Measurements from ENCODE around the gene CLRN3. TPM values are rescaled to one million over a fixed set of nuclear protein-coding genes. Genes with fewer than 3 reads are reported as not detected.

CLRN3 gene
- total and polyA plus RNA-seq, 9 of the 15 experiments (the other 6 are each of a cell fraction or from before 2014, with no cell fraction given): not detected

DNA sequence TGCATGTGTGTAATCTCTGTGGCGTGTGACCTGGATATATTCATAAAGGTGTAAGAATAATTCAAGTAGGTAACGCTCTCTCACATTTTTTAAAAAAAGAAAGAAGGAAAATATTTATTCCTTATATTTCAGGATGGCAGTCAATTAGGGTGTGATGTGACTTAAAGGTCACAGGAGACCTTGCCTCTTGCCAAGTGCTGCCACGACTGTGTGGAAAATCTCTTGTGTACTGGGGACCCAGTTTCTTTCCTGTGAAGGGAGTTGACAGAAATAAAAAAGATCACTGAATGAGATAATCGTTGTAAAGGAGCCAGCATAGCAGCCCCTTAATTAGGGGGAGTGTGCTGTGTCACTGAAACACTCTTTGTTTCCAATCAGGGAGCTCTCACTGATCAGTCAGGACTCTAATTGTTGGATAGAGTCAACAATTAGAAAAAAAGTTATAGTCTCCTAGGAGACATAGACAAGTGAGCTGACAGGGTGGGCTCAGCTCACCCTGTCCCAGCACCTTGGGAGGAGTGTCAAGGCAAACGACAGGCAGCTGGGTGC is 45.2 kb upstream of the CLRN3 start (continued):
- TF ChIP-seq HSF4 (CRISPR knock-in tag; IDR thresholded peaks at IDR 0.05; ENCODE audit: borderline replicate concordance): no peak
- TF ChIP-seq ZNF24 (IDR thresholded peaks at IDR 0.05): no peak
- TF ChIP-seq ZBTB8A (IDR thresholded peaks at IDR 0.05; ENCODE audit: partially characterized antibody): no peak

DNA sequence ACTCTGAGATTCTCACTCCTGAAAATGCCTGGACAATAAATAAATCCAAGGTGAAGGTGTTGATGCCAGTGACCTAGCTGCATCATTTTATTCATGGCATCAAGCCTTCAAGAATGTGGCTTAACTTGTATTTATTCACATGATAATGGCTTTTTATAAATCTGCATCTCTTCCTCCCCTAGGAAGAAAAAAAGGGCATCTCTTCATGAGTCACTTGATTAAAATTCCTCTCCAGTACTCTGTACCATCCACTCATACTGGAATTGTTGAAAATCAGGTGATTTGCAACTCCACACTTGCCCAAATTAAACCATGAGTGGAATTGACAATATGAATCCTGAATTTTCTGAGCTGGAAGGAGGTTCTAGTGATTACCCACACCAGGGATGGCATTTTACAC is 44.3 kb upstream of the CLRN3 start:
- no peaks in the 10 kb centered on the region for H3K9me3 ChIP-seq (replicated peaks; ENCODE audit: control insufficient read depth, insufficient read depth, low read depth, low read length)
- DNase-seq (ENCODE audit: extremely low read depth in 1 of 4, low spot score in 3 of 4) (no peak), ATAC-seq (no peak), FAIRE-seq (no peak)
- H3K9me1 ChIP-seq (ENCODE audit: control insufficient read depth, insufficient read depth, low read length): no peaks in the 10 kb centered on the region
- H3K36me3 ChIP-seq (ENCODE audit: control insufficient read depth, insufficient read depth, low read length): no peaks in the 10 kb centered on the region
- in situ Hi-C loops (cut with MboI) (no loop called here), intact Hi-C loops (cut with micrococcal nuclease) (no loop called here)
- H3K4me2 ChIP-seq (ENCODE audit: insufficient read depth, low read length): no peak overlapping the region
- peaks cover 0 to 17% of the 10 kb centered on the region in 2 experiments; a peak in 2 of 5 replicates for H3K27me3 ChIP-seq (ENCODE audit: control insufficient read depth in 2 of 2, insufficient read depth in 2 of 2, low read length in 2 of 2)
- H3K79me2 ChIP-seq (ENCODE audit: control insufficient read depth, insufficient read depth, low read length): no peaks in the 10 kb centered on the region
- H3K9ac ChIP-seq (ENCODE audit: insufficient read depth in 1 of 2, low read depth in 2 of 2, low read length in 2 of 2): no peak overlapping the region
- CTCF ChIA-PET (ENCODE audit: low intra/inter-chr PET ratio): no interaction called here
- no peak overlapping the region for H2AFZ ChIP-seq (ENCODE audit: low read depth, low read length)
- no TSS peak for BruUV-seq (replicated peaks)
- H3K4me1 ChIP-seq (replicated peaks in 1 of 2; ENCODE audit: control insufficient read depth in 2 of 2, insufficient read depth in 2 of 2, low read length in 2 of 2): no peaks in the 10 kb centered on the region
- TF ChIP-seq, protein P1, sequence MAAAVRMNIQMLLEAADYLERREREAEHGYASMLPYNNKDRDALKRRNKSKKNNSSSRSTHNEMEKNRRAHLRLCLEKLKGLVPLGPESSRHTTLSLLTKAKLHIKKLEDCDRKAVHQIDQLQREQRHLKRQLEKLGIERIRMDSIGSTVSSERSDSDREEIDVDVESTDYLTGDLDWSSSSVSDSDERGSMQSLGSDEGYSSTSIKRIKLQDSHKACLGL (CRISPR knock-in tag; IDR thresholded peaks at IDR 0.05; ENCODE audit: borderline replicate concordance, poor library complexity, severe bottlenecking): no peak
- TF ChIP-seq ZNF445 (CRISPR knock-in tag; IDR thresholded peaks at IDR 0.05; ENCODE audit: low read depth) (no peak), HDAC2 (IDR thresholded peaks at IDR 0.05) (no peak), POU5F1 (IDR thresholded peaks at IDR 0.05; ENCODE audit: borderline replicate concordance, low read depth, low read length, partially characterized antibody) (no peak), ASH1L (IDR thresholded peaks at IDR 0.05; ENCODE audit: borderline replicate concordance, low read depth, partially characterized antibody) (no peak)
- TF ChIP-seq, protein P2, sequence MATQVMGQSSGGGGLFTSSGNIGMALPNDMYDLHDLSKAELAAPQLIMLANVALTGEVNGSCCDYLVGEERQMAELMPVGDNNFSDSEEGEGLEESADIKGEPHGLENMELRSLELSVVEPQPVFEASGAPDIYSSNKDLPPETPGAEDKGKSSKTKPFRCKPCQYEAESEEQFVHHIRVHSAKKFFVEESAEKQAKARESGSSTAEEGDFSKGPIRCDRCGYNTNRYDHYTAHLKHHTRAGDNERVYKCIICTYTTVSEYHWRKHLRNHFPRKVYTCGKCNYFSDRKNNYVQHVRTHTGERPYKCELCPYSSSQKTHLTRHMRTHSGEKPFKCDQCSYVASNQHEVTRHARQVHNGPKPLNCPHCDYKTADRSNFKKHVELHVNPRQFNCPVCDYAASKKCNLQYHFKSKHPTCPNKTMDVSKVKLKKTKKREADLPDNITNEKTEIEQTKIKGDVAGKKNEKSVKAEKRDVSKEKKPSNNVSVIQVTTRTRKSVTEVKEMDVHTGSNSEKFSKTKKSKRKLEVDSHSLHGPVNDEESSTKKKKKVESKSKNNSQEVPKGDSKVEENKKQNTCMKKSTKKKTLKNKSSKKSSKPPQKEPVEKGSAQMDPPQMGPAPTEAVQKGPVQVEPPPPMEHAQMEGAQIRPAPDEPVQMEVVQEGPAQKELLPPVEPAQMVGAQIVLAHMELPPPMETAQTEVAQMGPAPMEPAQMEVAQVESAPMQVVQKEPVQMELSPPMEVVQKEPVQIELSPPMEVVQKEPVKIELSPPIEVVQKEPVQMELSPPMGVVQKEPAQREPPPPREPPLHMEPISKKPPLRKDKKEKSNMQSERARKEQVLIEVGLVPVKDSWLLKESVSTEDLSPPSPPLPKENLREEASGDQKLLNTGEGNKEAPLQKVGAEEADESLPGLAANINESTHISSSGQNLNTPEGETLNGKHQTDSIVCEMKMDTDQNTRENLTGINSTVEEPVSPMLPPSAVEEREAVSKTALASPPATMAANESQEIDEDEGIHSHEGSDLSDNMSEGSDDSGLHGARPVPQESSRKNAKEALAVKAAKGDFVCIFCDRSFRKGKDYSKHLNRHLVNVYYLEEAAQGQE (IDR thresholded peaks at IDR 0.05; ENCODE audit: borderline replicate concordance): no peak
- TF ChIP-seq, protein P2 (CRISPR knock-in tag; IDR thresholded peaks at IDR 0.05; ENCODE audit: low read depth): no peak
- TF ChIP-seq, protein P3, sequence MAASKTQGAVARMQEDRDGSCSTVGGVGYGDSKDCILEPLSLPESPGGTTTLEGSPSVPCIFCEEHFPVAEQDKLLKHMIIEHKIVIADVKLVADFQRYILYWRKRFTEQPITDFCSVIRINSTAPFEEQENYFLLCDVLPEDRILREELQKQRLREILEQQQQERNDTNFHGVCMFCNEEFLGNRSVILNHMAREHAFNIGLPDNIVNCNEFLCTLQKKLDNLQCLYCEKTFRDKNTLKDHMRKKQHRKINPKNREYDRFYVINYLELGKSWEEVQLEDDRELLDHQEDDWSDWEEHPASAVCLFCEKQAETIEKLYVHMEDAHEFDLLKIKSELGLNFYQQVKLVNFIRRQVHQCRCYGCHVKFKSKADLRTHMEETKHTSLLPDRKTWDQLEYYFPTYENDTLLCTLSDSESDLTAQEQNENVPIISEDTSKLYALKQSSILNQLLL (CRISPR knock-in tag; IDR thresholded peaks at IDR 0.05; ENCODE audit: borderline replicate concordance): no peak
- POLR2A ChIA-PET: interaction anchor here (1.1 kb wide), 1 partner anchor 11 kb away, joined by 3 read pairs; no protein-coding TSS in a partner anchor
- H3K4me3 ChIP-seq: no peak overlapping the region
- H3K27ac ChIP-seq (ENCODE audit: extremely low read depth, low read depth, low read length): no peak overlapping the region
- no peaks in the 10 kb centered on the region for H4K20me1 ChIP-seq (replicated peaks; ENCODE audit: control insufficient read depth, insufficient read depth, low read length)
